T-helper 2 cell (primary cell): Measurements from ENCODE around the gene ANKK1.

Experiments used
- DNase-seq, 5 experiments: peaks; one replicate each; pipeline versions ENCODE4 v3.0.0 to v3.0.0-alpha.2; 2012 to 2022
- total RNA-seq, 2 donors: gene quantifications; one replicate each; lab custom pipeline; 2026; lab: John Stamatoyannopoulos, UW

Gene ANKK1, protein sequence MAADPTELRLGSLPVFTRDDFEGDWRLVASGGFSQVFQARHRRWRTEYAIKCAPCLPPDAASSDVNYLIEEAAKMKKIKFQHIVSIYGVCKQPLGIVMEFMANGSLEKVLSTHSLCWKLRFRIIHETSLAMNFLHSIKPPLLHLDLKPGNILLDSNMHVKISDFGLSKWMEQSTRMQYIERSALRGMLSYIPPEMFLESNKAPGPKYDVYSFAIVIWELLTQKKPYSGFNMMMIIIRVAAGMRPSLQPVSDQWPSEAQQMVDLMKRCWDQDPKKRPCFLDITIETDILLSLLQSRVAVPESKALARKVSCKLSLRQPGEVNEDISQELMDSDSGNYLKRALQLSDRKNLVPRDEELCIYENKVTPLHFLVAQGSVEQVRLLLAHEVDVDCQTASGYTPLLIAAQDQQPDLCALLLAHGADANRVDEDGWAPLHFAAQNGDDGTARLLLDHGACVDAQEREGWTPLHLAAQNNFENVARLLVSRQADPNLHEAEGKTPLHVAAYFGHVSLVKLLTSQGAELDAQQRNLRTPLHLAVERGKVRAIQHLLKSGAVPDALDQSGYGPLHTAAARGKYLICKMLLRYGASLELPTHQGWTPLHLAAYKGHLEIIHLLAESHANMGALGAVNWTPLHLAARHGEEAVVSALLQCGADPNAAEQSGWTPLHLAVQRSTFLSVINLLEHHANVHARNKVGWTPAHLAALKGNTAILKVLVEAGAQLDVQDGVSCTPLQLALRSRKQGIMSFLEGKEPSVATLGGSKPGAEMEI
- total RNA-seq: 1.4 to 3.4 reads per million in 2 donors

DNA sequence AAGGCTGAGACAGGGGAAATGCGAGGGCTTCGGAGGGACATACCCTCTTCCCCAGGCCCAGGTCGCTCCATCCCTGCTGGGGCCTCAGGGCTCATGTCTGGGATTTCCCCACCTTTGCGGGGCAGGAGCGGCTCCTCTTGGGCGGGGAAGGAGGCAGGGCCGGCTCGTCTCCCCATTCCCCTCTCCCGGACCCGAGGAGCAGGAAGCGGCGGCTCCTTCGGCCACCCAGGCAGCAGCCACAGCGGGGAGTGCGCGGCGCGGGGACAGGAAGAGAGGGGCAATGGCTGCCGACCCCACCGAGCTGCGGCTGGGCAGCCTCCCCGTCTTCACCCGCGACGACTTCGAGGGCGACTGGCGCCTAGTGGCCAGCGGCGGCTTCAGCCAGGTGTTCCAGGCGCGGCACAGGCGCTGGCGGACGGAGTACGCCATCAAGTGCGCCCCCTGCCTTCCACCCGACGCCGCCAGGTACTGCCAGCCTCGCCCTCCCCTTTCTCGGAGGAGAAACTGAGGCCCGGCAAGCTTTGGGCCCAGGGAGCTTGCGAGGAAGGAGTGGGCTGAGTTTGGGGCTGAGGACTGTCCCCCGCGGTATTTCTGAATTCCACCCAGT is at the start of gene ANKK1:
ANKK1 (plus strand) TSS at position 175 of the 607 bp plus-strand sequence; CDS start at position 281, 106 bp downstream.
- DNase-seq: no peak

DNA sequence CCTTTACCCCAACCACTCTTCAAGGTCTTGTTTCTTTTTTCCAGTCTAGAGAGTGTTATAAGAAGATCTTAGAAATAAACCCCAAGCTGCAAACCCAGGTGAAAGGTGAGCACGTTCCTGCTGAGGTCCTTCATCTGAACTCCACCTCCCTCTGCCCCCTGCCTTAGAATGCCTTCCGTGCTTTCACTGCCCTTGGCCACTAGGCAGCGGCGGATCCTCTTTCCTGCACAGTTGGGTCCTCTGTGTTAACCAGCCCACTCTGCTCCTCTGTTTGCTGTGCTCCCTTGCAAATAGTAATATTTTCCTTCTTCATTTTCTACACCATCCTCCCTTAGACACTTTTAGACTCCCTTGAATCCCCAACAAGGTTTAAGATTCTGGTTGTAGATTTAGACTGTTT is 48.8 kb upstream of the ANKK1 start:
- DNase-seq: no peak

DNA sequence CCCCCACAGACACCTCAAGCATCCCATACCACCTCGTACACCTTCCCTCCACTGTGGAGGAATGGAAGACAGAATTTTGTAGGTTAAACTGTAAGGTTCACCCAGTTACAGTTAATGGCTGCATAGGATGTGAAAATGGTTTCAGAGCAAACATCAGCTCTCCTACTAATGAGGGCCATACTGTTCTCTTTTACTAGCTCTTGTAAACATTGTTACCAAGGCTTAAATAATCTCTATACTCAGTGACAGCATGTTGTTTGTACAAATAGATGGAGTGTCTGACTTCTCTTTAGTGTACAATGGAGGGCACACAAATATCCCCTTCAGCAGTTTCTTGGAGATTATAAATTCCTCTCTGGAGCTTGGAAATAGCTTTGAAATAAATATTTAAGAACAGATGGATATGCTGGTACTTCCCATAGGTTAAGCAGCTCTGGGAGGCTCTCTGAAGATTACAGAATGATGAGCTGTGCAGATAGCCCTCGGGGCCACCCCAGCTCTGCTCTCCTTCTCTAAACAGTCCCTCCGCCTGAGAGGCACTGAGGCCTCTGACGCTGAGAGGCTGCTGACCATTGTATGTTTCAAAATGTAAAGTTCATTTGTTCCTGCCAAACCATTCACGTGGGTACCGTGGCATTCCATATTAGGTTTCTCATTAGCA is 47.5 kb upstream of the ANKK1 start:
- DNase-seq: no peak

DNA sequence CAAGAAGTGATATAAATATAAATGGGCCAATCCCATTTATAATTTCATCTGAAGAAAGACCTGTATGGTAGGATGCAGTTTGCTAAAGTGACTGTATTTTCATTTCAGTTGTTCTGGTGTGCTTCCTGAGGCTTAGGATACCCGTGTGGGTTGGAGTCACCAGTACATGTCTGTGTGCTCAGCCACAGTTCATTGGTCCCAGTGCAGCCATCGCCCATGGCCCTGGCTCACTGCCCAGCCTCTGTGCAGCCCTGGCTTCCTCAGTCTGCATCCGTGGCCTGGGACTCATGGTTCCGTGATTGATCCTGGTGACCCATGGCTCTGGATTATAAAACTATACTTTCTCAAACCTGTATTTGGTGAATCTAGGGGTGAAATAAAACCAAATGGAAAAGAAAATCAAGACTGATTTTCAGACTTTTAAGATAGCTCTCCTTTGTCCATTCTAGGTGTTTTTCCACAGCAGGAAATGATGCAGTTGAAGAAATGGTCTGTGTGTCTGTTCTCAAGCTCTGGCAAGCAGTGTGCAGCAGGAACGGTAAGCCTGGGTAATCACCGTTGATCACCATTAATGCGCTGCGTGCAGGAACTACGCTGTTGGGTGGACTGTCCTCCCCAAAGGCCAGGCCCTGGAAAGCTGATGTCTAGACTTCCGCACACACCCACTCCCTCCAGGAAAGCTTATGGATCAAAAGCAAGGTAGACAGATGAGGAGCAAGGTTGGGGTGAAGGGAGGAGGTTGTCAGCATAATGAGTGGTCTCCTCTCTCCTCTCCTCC is 46.0 kb upstream of the ANKK1 start:
- no peak for DNase-seq

DNA sequence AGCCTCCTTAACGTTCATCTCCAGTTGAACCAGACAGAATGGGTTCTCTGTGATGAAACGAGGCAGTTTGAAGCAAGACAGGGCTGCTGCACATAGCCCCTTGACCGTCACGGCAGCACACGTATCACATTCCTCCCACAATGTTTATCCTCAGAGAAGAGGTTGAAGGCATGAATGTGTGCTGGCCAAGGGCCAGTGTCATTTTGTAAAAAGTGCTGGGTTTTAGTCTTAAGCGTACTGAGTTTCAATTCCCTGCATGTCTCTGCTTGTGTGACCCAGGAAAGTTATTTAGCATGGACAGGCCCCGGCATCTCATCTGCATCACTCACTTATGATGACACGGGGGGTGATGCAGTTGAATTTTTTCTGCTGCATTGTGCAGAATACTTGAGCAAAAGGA is 41.6 kb upstream of the ANKK1 start:
- no peak for DNase-seq

DNA sequence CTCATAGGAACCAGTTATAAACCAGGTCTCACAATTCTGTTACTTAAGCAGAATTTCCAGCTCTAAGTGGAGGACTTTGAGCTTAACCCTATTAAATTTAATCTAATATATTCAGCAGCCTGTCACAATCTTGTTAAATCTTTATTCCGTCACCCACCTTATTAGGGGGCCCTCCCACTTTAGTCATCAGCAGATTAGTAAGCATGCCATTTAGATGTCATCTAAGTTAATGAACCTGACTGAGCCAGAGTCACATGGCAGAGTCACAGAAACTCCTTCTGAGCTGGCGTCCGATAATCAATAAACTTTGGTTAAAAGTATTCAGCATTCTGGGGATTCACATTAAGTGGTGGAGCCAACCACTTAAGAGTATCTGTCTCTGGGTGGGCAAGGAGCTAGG is 38.1 kb upstream of the ANKK1 start:
- no peak for DNase-seq

DNA sequence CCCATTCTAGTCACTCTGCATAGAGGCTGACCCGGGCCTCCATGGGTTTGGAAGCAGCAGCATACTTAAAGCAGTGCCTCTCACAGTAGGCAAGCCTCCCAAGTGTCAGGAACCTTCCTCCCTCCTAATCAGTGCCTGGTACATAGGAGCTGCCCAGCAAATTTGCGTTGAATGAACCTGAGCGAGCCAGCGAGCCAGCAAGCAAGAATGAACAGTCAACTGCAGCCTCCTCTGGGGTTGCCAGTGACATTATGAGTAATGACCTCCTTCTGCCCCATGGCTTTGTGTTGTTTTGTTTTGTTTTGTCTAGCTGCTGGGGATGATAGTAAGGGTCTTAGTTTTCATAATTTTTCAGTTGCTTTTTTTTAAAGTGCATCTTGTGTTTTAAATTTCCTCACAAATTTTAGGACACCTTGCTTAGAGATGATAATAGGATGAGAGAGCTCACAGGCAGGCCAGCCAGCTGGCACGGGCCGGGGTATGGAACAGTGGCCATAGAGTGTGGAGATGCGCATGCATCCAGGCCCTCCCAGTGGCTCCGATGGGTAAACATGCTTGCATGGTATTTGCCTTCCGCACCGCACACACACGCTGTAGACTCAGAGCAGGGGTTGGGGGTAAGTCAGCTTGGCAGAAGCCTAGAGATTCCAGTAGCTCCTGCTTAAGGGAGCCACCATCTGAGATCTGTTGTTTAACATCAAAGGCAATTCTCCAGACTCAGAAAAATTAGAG is 37.1 kb upstream of the ANKK1 start:
- DNase-seq: no peak

DNA sequence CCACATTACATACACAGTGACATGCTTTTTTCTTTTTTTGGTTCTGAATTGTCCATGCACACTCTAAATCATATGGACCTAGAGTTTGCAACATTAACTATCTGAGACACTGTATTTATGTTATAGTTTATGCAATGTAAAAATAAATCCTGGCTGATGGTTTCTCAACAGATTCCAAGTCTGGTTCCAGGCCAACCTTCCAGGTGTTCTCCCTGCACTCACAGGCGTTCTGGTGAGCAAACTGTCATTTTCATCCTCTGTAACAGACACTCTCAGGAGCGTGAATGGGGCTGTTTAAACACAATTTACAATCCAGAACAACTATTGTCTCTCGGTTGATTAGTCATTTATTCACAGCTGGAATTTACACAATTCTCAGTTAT is 36.5 kb upstream of the ANKK1 start:
- no peak for DNase-seq

DNA sequence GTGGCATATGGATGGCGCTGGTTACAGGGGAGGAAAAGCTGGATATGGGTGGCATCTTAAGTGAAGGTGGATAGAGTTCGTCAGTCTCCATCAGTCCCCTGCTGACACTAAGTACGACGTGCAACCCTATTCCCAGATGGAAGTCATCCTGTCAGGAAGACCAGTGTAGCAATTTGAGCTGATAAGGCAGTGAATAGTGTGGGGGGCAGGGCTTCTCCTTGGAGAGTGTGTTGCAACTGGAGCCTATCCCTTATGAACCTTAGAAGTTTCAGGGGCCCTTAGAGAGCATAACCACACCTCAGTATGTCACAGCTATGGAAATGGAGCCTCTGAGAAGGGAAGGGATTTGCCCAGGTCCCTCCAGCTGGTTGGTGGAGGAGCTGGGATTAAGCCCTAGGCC is 36.1 kb upstream of the ANKK1 start:
- no peak for DNase-seq

DNA sequence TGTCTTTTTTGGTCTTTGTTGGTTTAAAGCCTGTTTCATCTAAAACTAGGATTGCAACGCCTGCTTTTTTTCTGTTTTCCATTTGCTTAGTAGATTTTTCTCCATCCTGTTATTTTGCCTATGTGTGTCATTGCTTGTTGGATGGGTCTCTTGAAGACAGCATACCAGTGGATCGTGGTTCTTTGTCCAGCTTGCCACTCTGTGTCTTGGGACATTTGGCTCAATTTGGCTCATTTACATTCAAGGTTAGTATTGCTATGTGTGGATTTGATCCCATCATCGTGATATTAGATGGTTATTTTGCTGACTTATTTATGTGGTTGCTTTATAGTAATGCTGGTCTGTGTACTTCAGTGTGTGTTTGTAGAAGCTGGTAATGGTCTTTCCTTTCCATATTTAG is 31.4 kb upstream of the ANKK1 start:
- DNase-seq: no peak

DNA sequence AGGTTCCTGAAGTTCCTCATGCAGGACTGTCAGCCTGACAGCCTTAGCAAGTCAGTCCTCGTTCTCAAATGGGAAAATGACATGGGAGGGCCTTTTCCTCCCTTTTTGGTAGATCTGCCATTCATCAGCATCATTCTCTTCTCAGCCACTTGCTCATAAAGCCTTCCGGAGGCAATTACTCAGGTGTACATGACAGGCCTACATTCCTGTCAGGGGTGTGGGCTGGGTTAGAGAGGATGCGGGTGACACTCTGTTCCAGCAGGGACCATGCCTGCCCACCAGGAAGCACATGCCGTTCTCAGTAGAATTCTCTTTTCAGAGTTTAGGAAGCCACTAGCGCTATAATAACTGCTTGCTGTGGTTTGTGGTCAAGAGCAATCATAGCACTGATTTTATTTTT is 24.2 kb upstream of the ANKK1 start:
- DNase-seq: peak in 1 of 5 experiments; percentile 49

DNA sequence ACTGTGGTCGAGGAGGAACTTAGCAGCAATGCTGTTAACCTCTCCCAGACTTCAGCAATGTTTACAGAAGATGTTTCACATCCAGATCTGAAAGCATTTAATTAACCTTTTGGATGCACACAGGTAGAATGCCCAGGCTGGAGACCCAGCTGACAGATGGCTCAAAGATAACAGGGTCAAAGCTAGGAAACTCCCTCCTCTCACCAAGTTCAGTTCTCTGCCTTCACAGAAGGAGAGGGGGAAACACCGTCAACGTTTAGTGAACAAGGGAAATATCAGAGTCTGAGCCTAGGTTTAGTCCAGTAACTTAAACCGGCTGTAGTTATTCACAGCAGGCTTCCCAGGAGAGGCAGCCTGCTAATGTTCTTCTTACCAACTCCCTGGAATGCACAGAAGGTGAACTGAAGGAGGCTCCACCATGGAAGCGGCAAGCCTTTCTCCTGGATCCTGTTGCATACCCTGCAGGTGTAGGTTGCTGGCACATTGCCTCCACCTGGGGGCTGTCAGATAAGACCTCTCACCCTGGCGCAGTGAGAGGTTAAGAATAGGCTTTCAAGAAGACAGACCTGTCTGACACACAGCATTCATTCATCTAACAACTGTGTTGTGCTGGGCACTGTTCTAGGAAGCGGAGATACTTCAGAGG is 23.5 kb upstream of the ANKK1 start:
- no peak for DNase-seq

DNA sequence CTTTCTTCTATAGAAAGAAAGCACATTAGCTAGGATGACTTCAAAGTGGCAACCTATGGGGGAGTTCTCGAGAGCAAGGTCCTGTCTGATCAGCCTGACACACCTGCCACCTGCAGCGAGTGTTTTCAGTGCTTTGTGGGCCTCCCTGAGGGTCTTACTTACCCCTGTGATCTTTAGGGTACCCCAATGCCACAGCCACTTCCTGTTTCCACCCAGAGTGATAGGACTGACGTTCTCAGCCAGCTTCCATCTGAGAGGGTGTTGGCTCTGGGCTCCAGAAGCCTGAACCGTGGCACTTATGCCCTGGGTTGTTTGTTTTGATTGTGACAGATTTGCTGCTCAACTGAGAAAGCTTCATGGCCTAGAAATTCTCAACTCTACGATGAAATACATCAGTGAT is 21.7 kb upstream of the ANKK1 start:
- DNase-seq: peak in 1 of 5 experiments; percentile 48

DNA sequence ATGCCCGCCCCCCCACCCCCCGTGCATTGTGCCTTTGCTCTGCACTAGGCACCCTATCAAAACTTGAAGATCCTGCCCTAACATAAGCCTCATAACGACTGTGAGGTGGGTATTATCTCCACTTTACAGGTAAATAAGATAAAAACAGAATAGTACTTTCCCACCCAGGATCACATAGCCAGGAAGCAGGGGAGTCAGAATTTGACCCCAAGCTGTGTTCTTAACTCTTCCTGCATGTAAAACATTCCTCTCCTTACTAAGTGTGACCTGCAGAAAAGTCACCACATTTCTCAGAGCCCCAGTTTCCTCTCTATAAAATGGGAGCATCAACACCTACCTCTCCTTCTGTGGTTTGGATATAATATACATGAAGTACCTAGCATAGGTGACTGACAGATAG is 18.2 kb upstream of the ANKK1 start:
- no peak for DNase-seq

DNA sequence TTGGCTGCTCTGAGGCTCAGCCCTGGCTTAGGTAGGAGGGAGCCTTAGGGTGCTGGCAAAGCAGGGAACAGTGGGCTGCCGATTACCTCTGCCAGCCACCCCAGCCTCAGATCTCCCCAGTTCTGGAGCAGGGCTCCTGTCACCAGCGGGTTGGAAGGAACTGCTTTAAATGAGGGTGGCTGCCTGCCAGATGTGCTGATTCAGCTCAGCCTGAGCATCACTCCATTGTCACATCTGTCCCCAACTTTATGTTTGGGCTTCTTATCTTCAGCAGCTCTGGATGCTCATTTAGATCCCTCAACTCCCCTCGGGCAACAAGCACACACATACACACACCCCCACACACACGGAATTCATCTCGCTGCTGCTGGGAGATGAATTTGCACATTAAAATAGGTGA is 16.9 kb upstream of the ANKK1 start:
- DNase-seq: no peak

DNA sequence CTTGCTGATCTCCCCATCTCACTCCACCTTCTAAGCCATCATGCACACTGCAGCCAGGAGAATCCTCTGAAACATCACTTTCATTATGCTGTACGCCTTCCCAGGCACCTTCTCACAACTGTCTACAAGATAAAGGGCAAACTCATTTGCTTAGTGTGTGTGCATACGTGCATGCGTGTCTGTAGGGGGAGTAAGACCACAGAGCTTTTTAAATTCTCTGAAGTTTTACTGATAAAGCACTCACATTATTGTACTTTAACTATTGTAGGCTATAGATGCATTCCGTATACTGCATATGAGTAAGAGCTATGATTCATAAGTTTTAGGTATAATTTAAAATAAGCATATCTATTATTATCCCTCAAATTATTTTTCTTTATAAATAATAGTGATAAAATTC is 15.3 kb upstream of the ANKK1 start:
- peak in 1 of 5 experiments; percentile 14 for DNase-seq

DNA sequence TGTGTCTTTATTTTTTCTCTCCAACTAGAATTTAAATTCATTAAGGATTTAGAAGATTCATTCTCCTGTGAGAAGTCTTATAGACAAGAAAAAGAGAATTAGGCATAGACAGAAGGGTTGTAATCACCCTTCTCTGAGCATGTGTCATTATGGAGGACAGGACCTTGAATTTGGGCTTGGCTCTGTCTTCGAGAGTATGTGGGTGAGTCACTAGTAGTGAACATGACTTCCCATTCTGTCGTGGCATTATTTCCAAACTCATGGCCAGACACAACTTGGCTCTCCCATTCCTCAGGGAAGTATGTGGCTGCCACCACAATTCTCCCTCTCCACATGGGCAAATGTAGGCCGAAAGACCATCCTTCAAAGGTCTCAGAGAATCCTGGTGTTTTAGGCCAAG is 14.3 kb upstream of the ANKK1 start:
- DNase-seq: no peak

DNA sequence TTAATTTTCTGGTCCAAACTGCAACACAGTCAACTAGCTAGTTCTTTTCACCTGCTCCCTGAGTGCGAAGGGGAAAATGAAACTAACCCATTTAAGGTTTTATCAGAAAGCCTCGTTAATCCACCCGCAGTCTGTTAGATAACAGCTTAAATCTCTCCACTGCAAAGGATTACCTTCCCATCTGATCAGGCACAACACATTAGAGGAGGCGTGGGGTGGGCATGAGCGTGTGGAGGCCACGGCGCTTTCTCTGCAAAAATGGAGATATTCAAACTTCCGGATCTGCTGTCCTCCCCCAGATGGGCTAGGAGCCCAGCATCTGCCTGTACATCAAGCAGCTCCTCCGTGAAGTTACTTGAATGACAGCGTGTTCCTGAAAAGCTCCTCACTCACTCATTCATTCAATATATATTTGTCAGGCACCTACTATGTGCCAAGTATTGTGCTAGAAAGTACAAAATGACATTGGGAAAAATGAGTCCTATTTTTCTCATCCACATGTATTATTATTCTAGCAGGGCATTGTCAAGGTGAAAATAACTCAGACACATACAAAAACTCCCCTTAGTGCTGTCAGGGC is 13.5 kb upstream of the ANKK1 start:
- no peak for DNase-seq

DNA sequence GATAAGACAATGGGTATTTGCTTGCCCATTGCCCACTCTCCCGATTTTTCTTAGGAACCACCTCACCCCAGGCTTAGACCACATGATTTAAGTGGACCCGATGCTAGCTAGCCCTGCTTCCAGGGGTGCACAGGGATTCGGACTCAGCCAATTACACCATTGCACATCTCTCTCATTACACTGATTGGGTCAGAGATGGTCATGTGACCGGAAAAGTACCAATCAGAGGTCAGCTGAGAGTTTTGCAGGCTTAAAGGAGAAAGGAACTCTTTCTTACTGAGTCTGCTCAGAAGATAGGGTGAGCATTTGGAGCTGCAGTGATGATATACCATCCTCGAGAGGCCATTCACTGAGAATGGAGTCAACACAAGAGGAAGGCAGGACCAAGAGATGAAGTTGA is 12.2 kb upstream of the ANKK1 start:
- DNase-seq: no peak

DNA sequence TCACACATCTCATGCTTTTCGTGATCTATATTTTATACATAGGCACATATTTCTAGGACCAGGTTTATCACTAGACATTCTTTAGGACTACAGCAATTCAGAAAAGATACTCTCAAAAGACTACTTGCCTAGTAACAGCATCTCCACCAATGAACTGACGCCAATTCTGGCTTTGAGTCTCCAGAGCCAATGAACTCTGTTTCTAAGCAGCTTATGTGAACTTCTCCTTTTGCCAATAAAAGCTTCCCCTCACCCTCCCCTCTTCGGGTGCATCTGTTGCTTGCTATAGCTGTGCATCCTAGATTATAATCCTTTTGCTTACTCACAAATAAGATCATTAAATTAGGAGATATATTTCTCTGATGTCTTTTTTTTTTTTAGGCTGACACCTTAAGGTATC is 11.4 kb upstream of the ANKK1 start:
- no peak for DNase-seq
